K562 (cell line): Measurements from ENCODE around the gene PRKAG2. TPM values are rescaled to one million over a fixed set of nuclear protein-coding genes. Genes with fewer than 3 reads are reported as not detected.

ENCODE experiments used
- ATAC-seq: fragments of 200-7000 bp; cut with Tn5 transposase; 3 replicates; pipeline ENCODE4 v1.9.1; 2020; ENCODE audit warnings: moderate library complexity
- BruUV-seq: library from RNA; stranded (reverse); fragments of 400-500 nt; replicated peaks from 2 replicates; lab custom pipeline; 2021; lab: Mats Ljungman, UMichigan
- CTCF ChIA-PET: fragments of 300-600 bp; formaldehyde crosslinking; extraction: SDS; loops from one replicate; lab custom pipeline; 2021; ENCODE audit warnings: low intra/inter-chr PET ratio; lab: Yijun Ruan, JAX
- POLR2A ChIA-PET: fragments of 300-600, 350-650 bp; sonication (Branson Sonifier 250); formaldehyde crosslinking; extraction: SDS; loops from one replicate; lab custom pipeline; 2021; ENCODE audit warnings: antibody characterized with exemption, inconsistent platforms; lab: Yijun Ruan, JAX
- DNase-seq, 4 experiments: peaks; one replicate each; pipeline versions ENCODE4 v3.0.0 to v3.0.0-alpha.2; 2011 to 2018; ENCODE audit warnings: low spot score in 3 of 4, mixed read lengths in 3 of 4; ENCODE audit errors: extremely low read depth in 1 of 4
- FAIRE-seq: peaks from 2 replicates; lab custom pipeline; 2011; peaks lifted over from hg19 to GRCh38; lab: Jason Lieb, UNC
- H2AFZ ChIP-seq: 2 replicates; pipeline ENCODE4 v1.6.0; 2011; ENCODE audit warnings: low read depth, low read length, control low read depth, inconsistent platforms
- H3K27ac ChIP-seq: fragments of 200-600 bp; 3 replicates; pipeline ENCODE4 v1.8.0; 2011; ENCODE audit warnings: low read depth, mild to moderate bottlenecking, control low read depth, inconsistent platforms, low read length, moderate library complexity, mixed read lengths; ENCODE audit errors: extremely low read depth
- H3K27me3 ChIP-seq, 2 experiments: fragments of 300-600 bp in 1 of 2; 2 replicates in 1 of 2; 3 replicates in 1 of 2; pipeline versions ENCODE4 v1.6.0 to v1.8.0; 2011; ENCODE audit warnings: inconsistent platforms in 2 of 2, low read length in 2 of 2, mild to moderate bottlenecking in 1 of 2, mixed read lengths in 1 of 2, moderate library complexity in 1 of 2; ENCODE audit not compliant: control insufficient read depth in 2 of 2, insufficient read depth in 2 of 2
- H3K36me3 ChIP-seq: fragments of 300-600 bp; 3 replicates; pipeline ENCODE4 v1.8.0; 2011; ENCODE audit warnings: mild to moderate bottlenecking, low read length, inconsistent platforms; ENCODE audit not compliant: control insufficient read depth, insufficient read depth
- H3K4me1 ChIP-seq, 2 experiments: fragments of 200-600 bp in 1 of 2; replicated peaks in 1 of 2; 2 replicates in 1 of 2; 3 replicates in 1 of 2; pipeline versions ENCODE4 v1.5.1 to v1.8.0; 2011; ENCODE audit warnings: inconsistent platforms in 2 of 2, low read length in 2 of 2, mild to moderate bottlenecking in 1 of 2, mixed read lengths in 1 of 2, moderate library complexity in 1 of 2; ENCODE audit not compliant: control insufficient read depth in 2 of 2, insufficient read depth in 2 of 2
- H3K4me2 ChIP-seq: 2 replicates; pipeline ENCODE4 v1.6.1; 2011; ENCODE audit warnings: low read length, control low read depth, inconsistent platforms, mixed read lengths; ENCODE audit not compliant: insufficient read depth
- H3K4me3 ChIP-seq: fragments of 200-600 bp; sonication (generic), shearing (Covaris generic); 2 replicates; pipeline ENCODE4 v1.5.1; 2016; ENCODE audit warnings: control low read depth, inconsistent platforms
- H3K79me2 ChIP-seq: fragments of 200-600 bp; 3 replicates; pipeline ENCODE4 v1.8.0; 2011; ENCODE audit warnings: low read length, inconsistent platforms; ENCODE audit not compliant: control insufficient read depth, insufficient read depth
- H3K9ac ChIP-seq, 2 experiments: 2 replicates each; pipeline versions ENCODE4 v1.6.0 to v1.6.1; 2011; ENCODE audit warnings: low read depth in 2 of 2, low read length in 2 of 2, control low read depth in 1 of 2, inconsistent platforms in 1 of 2, mild to moderate bottlenecking in 1 of 2, mixed read lengths in 1 of 2; ENCODE audit not compliant: insufficient read depth in 1 of 2
- H3K9me1 ChIP-seq: one replicate; pipeline ENCODE4 v1.6.0; 2011; ENCODE audit warnings: inconsistent platforms, mild to moderate bottlenecking, low read length, moderate library complexity; ENCODE audit not compliant: control insufficient read depth, insufficient read depth
- H3K9me3 ChIP-seq: replicated peaks from 2 replicates; pipeline ENCODE4 v1.5.1; 2011; ENCODE audit warnings: low read depth, low read length, inconsistent platforms; ENCODE audit not compliant: control insufficient read depth, insufficient read depth
- H4K20me1 ChIP-seq: replicated peaks from 2 replicates; pipeline ENCODE4 v1.6.1; 2011; ENCODE audit warnings: low read length, inconsistent platforms, mixed read lengths; ENCODE audit not compliant: control insufficient read depth, insufficient read depth
- HDAC8 ChIP-seq: fragments of 450-650 bp; IDR thresholded peaks from 2 replicates; pipeline ENCODE4 v1.6.1; 2016; ENCODE audit warnings: mild to moderate bottlenecking, missing genetic modification characterization, moderate library complexity, missing compliant biosample characterization
- HEY1 ChIP-seq: fragments of 250-450 bp; sonication (Bioruptor Pico); IDR thresholded peaks from 2 replicates; pipeline ENCODE4 v1.5.0; 2020; ENCODE audit warnings: mild to moderate bottlenecking, moderate library complexity, borderline replicate concordance
- JUN ChIP-seq, 2 experiments: sonication (generic) in 1 of 2; formaldehyde crosslinking in 1 of 2; IDR thresholded peaks; 2 replicates each; pipeline versions ENCODE4 v1.6.1 to v1.8.0; 2012 to 2022; ENCODE audit warnings: borderline replicate concordance in 2 of 2, mild to moderate bottlenecking in 2 of 2, improper control_type of control experiment in 1 of 2, low read depth in 1 of 2, low read length in 1 of 2, missing genetic modification reagents in 1 of 2
- RBM22 ChIP-seq: fragments of 200-400 bp; formaldehyde crosslinking; IDR thresholded peaks from 2 replicates; pipeline ENCODE4 v1.6.1; 2018; ENCODE audit warnings: low read length, low read depth; ENCODE audit not compliant: poor library complexity, severe bottlenecking
- SMAD1 ChIP-seq: fragments of 150-350 bp; IDR thresholded peaks from 2 replicates; pipeline ENCODE4 v1.6.1; 2014; ENCODE audit warnings: low read length, low read depth; ENCODE audit not compliant: partially characterized antibody
- SUPT5H ChIP-seq: fragments of 450-650 bp; IDR thresholded peaks from 2 replicates; pipeline ENCODE4 v1.6.1; 2016
- TGIF2 ChIP-seq: sonication (generic); formaldehyde crosslinking; IDR thresholded peaks from 2 replicates; pipeline ENCODE4 v1.8.1; 2022; ENCODE audit warnings: mild to moderate bottlenecking, missing genetic modification reagents, moderate library complexity
- ZKSCAN3 ChIP-seq: fragments of 250-450 bp; sonication (Bioruptor Pico); IDR thresholded peaks from 2 replicates; pipeline ENCODE4 v1.4.0; 2020
- ZMIZ1 ChIP-seq, 2 experiments: fragments of 150-350 bp in 1 of 2; IDR thresholded peaks; 2 replicates each; pipeline ENCODE4 v1.6.1; 2012 to 2016; ENCODE audit warnings: low read depth in 2 of 2, low read length in 2 of 2, mild to moderate bottlenecking in 1 of 2, moderate library complexity in 1 of 2
- ZNF165 ChIP-seq: fragments of 250-450 bp; sonication (Bioruptor Pico); IDR thresholded peaks from 2 replicates; pipeline ENCODE4 v1.4.0; 2020; ENCODE audit warnings: borderline replicate concordance
- ZNF644 ChIP-seq: fragments of 200-800 bp; sonication (Bioruptor generic); IDR thresholded peaks from 2 replicates; pipeline ENCODE4 v1.6.1; 2016; ENCODE audit warnings: low read depth, missing genetic modification characterization, missing compliant biosample characterization
- WGBS: fragments of 100-300 bp; shearing (Covaris generic); methylation state at CpG from one replicate; pipeline ENCODE4 v1.1.6; 2016; ENCODE audit warnings: low coverage, mixed read lengths; ENCODE audit not compliant: insufficient coverage; ENCODE audit errors: missing lambda C conversion rate; 5-methylcytosine and 5-hydroxymethylcytosine counted together
- in situ Hi-C: fragments of 300-500 bp; cut with MboI; formaldehyde crosslinking; loops from 4 replicates; pipeline ENCODE4 v1.15.0; 2018; ENCODE audit warnings: inconsistent platforms, mixed read lengths
- intact Hi-C: fragments of 100-400 bp; cut with micrococcal nuclease; formaldehyde crosslinking; loops from 2 replicates; pipeline ENCODE4 v1.14.2; 2022
- polyA plus RNA-seq, 8 experiments: library from polyadenylated mRNA; depleted of rRNA in 4 of 8; stranded (reverse) in 5 of 8; unstranded in 3 of 8; fragments of >200 nt; fragmentation: Nextera tagmentation in 2 of 8; fragmentation: Illumina TruSeq in 1 of 8; extraction: Ambion mirVana in 2 of 8; extraction: Trizol in 1 of 8; gene quantifications; 2 replicates each; pipeline versions ENCODE4 v1.2.1 to v1.2.3, GENCODE V29; 2011 to 2014; ENCODE audit warnings: inconsistent platforms in 1 of 8, missing spikeins in 1 of 8
- total RNA-seq, 7 experiments: library from RNA; depleted of rRNA in 6 of 7; stranded (reverse); fragments of >200 nt in 6 of 7; fragmentation: Illumina TruSeq in 2 of 7; extraction: Trizol in 2 of 7; gene quantifications; 2 replicates each; pipeline versions ENCODE4 v1.2.1 to v1.2.3, GENCODE V29; 2011 to 2021; ENCODE audit warnings: low replicate concordance in 1 of 7

PRKAG2 gene
- total and polyA plus RNA-seq, 9 of the 15 experiments (the other 6 are each of a cell fraction or from before 2014, with no cell fraction given) = 0.99 to 5.6 (median 3.3) TPM

- FAIRE-seq (no peak), DNase-seq (no peak), ATAC-seq (no peak)
- intact Hi-C loops (no loop called here), in situ Hi-C loops (no loop called here)
- Histone ChIP-seq H3K9me3 (no peaks in the 10 kb centered on the region), H3K27me3 (peaks cover 46 to 79% of the 10 kb centered on the region in 2 experiments), H3K4me3 (no peak overlapping the region), H3K9me1 (peaks cover 7% of the 10 kb centered on the region), H3K27ac (no peak overlapping the region), H3K4me1 (peaks cover 0 to 35% of the 10 kb centered on the region in 2 experiments; a peak in 3 of 5 replicates), H3K79me2 (no peaks in the 10 kb centered on the region), H4K20me1 (peaks cover 10% of the 10 kb centered on the region; the same call in 1 of the 2 replicates), H2AFZ (no peak overlapping the region), H3K36me3 (no peaks in the 10 kb centered on the region), H3K9ac (no peak overlapping the region), H3K4me2 (no peak overlapping the region)
- CTCF ChIA-PET = interaction anchor here (0.5 kb wide), 1 partner anchor 60 kb away, joined by 3 read pairs; no protein-coding TSS in a partner anchor
- 7% methylated on average over 11 of the region's 11 CpGs for WGBS
- TF ChIP-seq TGIF2 (CRISPR knock-in tag) (no peak), ZNF165 (CRISPR knock-in tag) (no peak), HDAC8 (no peak), ZNF644 (tag) (no peak), JUN (IDR thresholded peaks at IDR 0.05; ENCODE audit: borderline replicate concordance, low read depth, low read length) (no peak), JUN (CRISPR knock-in tag; IDR thresholded peaks at IDR 0.05; ENCODE audit: borderline replicate concordance) (no peak), RBM22 (no peak), ZMIZ1 (IDR thresholded peaks at IDR 0.05; ENCODE audit: low read depth in 2 of 2, low read length in 2 of 2) (no peak), SMAD1 (no peak), ZKSCAN3 (CRISPR knock-in tag) (no peak), HEY1 (no peak), SUPT5H (no peak)
- no TSS peak for BruUV-seq
- POLR2A ChIA-PET = no interaction called here
Measured at GRCh38 chr7:151873402-151873965, 3.4 kb downstream of the PRKAG2 start.
